Glomerular endothelial cell (primary cell): ENCODE measurements around the gene LRRC74B. TPM values are rescaled to one million over a fixed set of nuclear protein-coding genes. Genes with fewer than 3 reads are reported as not detected.

Experiments
- DNase-seq: peaks from one replicate; pipeline ENCODE4 v3.0.0-alpha.2; 2011; ENCODE audit warnings: low read depth, low spot score; ENCODE audit errors: extremely low read depth
- total RNA-seq: library from RNA; depleted of rRNA; stranded (reverse); fragments of >200 nt; gene quantifications from 2 replicates; pipeline ENCODE4 v1.2.3, GENCODE V29; 2015

Gene LRRC74B
- total RNA-seq, 1 donor from 2014 or later: not detected

DNA sequence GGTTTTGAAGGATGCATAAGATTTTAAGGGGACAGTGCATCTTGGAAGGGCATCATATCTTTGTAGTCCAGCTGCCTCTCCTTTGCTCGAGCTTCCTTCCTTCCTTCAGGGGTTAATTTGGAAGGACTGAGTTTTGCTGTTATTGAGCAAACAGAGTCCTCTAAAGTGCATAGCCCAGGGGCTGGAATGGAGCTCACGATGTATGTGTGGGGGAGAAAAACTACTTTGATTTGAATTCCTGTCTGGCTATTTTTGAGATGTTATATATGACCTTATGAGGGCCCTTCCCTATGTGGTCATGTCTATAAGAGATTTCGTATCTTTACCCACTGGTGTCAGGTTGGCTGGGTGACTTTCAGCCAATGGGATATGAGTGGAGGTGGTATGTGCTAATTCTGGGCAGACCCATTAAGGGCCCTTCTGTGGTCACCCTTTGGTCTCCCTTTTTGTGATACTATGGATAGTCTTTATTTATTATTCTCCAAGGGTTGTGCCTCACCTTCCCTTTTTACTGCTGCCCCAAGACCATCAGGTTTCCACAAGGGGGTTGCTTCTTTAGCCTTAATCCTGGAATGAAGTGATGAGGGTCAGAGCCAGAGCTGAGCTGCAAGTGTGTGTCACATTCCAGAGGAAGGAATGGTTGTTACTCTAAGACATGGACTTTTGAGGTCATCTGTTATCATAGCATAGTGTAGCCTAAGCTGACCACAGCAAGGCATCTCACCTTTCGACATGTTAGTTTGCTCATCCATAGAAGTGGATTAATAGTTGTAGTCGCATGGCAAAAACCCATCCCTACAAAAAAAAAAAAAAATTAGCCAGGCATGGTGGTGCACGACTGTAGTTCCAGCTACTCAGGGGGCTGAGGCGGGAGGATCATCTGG, 54.6 kb downstream of the LRRC74B start:
- no peak for DNase-seq

DNA sequence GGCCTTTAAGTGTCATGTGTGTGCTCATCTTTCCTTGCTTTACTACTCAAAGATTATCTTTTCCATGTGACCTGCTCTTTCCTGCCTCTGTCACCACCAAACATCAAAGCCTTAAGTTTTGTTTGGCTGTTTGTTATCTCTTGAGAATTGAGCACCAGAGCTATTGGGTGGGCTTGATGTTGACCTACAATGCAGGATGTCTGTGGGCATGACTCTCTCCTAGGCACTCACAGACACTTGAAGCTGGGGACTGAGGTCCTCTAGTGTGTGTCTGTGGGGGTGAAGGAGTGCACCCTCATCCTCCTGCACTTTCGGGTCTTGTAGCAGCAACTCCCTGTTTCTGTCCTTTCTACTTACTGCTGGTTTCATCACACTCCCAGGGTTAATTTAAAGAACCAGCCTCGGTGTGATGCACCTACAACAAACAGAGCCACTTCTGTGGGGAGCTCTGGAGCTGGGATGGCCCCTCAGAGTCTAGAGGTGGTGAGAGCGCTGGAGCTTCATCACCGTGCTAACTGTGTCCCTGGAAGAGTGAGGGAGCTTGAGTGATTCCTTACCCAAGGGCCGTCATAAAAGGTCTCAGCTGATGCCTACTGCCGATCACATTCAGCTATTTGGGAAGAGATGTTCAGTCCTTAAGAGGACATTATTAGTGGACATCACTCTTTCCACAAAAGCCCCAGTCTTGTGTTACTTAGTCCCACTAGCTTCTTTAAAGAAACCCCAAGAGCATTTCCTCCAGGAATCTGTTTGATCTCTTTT, 56.3 kb downstream of the LRRC74B start:
- DNase-seq: no peak

- no peak for DNase-seq
These were observed 57.0 kb downstream of the LRRC74B start for GRCh38 chr22:21102659-21103267.

- no peak for DNase-seq
These were observed 57.9 kb downstream of the LRRC74B start for GRCh38 chr22:21103633-21104032.

- no peak for DNase-seq
These were observed 58.5 kb downstream of the LRRC74B start for GRCh38 chr22:21104126-21104691.

DNA sequence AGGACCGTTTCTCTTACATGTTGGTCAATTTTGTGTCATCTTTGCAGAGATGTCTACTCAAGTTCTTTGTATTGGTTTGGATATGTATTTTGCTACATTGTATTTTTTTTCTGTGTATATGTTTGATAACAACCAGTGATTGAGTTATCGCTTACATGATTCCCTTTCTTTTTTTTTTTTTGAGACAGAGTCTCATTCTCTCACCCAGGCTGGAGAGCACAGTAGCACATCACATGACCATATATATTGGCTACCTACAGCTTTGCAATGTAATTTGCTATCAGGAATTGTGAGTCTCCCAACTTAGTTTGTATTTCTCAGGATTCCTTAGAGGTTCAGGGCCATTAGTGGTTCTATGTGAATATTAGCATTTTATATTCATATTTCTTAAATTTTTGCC, 59.5 kb downstream of the LRRC74B start:
- DNase-seq: no peak

- DNase-seq: no peak
These were observed 60.3 kb downstream of the LRRC74B start for GRCh38 chr22:21106000-21106399.

- no peak for DNase-seq
These were observed 62.8 kb downstream of the LRRC74B start for GRCh38 chr22:21108379-21109115.

Other genes with a start within 250 kb of the LRRC74B start
- gene PI4KA, start 187.1 kb upstream of the LRRC74B start, total RNA-seq: 37.6 and 62.8 TPM in 2 replicates
- 18.2 and 30.9 TPM in 2 replicates for gene SNAP29, start 186.9 kb upstream of the LRRC74B start, total RNA-seq
- gene CRKL, start 128.5 kb upstream of the LRRC74B start, total RNA-seq: 37.8 and 51.5 TPM in 2 replicates
- 0.18 TPM in 1 of 2 replicates, not detected in the other for gene AIFM3, start 78.7 kb upstream of the LRRC74B start, total RNA-seq
- gene LZTR1, start 63.6 kb upstream of the LRRC74B start, total RNA-seq: 43.9 and 59.2 TPM in 2 replicates
- gene THAP7, start 43.8 kb upstream of the LRRC74B start, total RNA-seq: 15.6 and 19.7 TPM in 2 replicates
- 0.18 TPM in 1 of 2 replicates, not detected in the other for gene P2RX6, start 30.8 kb upstream of the LRRC74B start, total RNA-seq
- not detected in 2 replicates for gene SLC7A4, start 13.4 kb upstream of the LRRC74B start, total RNA-seq